Caco-2 (cell line): ENCODE results near the gene CTSH. TPM values are rescaled to one million over a fixed set of nuclear protein-coding genes. Genes with fewer than 3 reads are reported as not detected.

Source experiments
- BruUV-seq: library from RNA; stranded (reverse); fragments of 400-500 nt; replicated peaks from 2 replicates; lab custom pipeline; 2021; lab: Mats Ljungman, UMichigan
- CTCF ChIA-PET: fragments of 300-600 bp; sonication (Branson Sonifier 250); formaldehyde crosslinking; loops from one replicate; lab custom pipeline; 2022; ENCODE audit warnings: antibody characterized with exemption; lab: Charles Lee
- POLR2A ChIA-PET: fragments of 300-600 bp; sonication (Branson Sonifier 250); formaldehyde crosslinking; loops from one replicate; lab custom pipeline; 2022; ENCODE audit warnings: antibody characterized with exemption; lab: Charles Lee
- DNase-seq, 2 experiments: peaks; one replicate each; pipeline versions ENCODE4 v3.0.0 to v3.0.0-alpha.2; 2020 to 2022
- H3K27me3 ChIP-seq: replicated peaks from 2 replicates; pipeline ENCODE4 v1.6.0; 2011; ENCODE audit warnings: low read length; ENCODE audit not compliant: control insufficient read depth, insufficient read depth
- H3K36me3 ChIP-seq: 2 replicates; pipeline ENCODE4 v1.5.1; 2011; ENCODE audit warnings: low read length; ENCODE audit not compliant: control insufficient read depth, insufficient read depth
- H3K4me1 ChIP-seq: fragments of 250-450 bp; sonication (Bioruptor Pico); 2 replicates; pipeline ENCODE4 v1.5.1; 2020; ENCODE audit warnings: mild to moderate bottlenecking
- H3K4me3 ChIP-seq: 2 replicates; pipeline ENCODE4 v1.5.1; 2011; ENCODE audit warnings: low read depth, mild to moderate bottlenecking, control low read depth, low read length
- H3K9me3 ChIP-seq: fragments of 250-450 bp; sonication (Bioruptor Pico); 2 replicates; pipeline ENCODE4 v1.5.1; 2020; ENCODE audit warnings: mild to moderate bottlenecking, moderate library complexity
- H3K27ac Mint-ChIP-seq: one replicate; pipeline ENCODE4 v1.8.0; 2022; ENCODE audit warnings: mixed read lengths; ENCODE audit not compliant: unreplicated experiment
- H3K27me3 Mint-ChIP-seq: one replicate; pipeline ENCODE4 v1.8.0; 2022; ENCODE audit warnings: mixed read lengths; ENCODE audit not compliant: insufficient read depth, unreplicated experiment
- H3K36me3 Mint-ChIP-seq: one replicate; pipeline ENCODE4 v1.8.0; 2022; ENCODE audit warnings: mild to moderate bottlenecking, mixed read lengths; ENCODE audit not compliant: insufficient read depth, unreplicated experiment
- H3K4me1 Mint-ChIP-seq: one replicate; pipeline ENCODE4 v1.8.0; 2022; ENCODE audit warnings: low read depth, mixed read lengths; ENCODE audit not compliant: unreplicated experiment
- H3K4me3 Mint-ChIP-seq: one replicate; pipeline ENCODE4 v1.8.0; 2022; ENCODE audit warnings: mild to moderate bottlenecking, moderate library complexity, mixed read lengths; ENCODE audit not compliant: unreplicated experiment
- H3K9me3 Mint-ChIP-seq: one replicate; pipeline ENCODE4 v1.8.0; 2022; ENCODE audit warnings: mixed read lengths; ENCODE audit not compliant: unreplicated experiment
- intact Hi-C: fragments of 100-400 bp; cut with micrococcal nuclease; formaldehyde crosslinking; loops from one replicate; pipeline ENCODE4 v1.10.0; 2022; ENCODE audit not compliant: unreplicated experiment
- total RNA-seq: library from RNA; stranded (reverse); gene quantifications from 2 replicates; pipeline ENCODE4 v1.2.3, GENCODE V29; 2022
- TF ChIP-seq, protein P1 (sequence below), 2 experiments: fragments of 200-600 bp in 1 of 2; IDR thresholded peaks; 1 replicate in 1 of 2; 2 replicates in 1 of 2; pipeline versions ENCODE4 v1.5.1 to v1.8.0; 2011 to 2022; ENCODE audit warnings: antibody characterized with exemption in 1 of 2, control low read depth in 1 of 2, inconsistent platforms in 1 of 2, low read depth in 1 of 2, low read length in 1 of 2, mild to moderate bottlenecking in 1 of 2, moderate library complexity in 1 of 2; ENCODE audit not compliant: insufficient read depth in 1 of 2, severe bottlenecking in 1 of 2, unreplicated experiment in 1 of 2

The CTSH gene
- total RNA-seq, 1 experiment from 2014 or later, result 183 TPM

DNA sequence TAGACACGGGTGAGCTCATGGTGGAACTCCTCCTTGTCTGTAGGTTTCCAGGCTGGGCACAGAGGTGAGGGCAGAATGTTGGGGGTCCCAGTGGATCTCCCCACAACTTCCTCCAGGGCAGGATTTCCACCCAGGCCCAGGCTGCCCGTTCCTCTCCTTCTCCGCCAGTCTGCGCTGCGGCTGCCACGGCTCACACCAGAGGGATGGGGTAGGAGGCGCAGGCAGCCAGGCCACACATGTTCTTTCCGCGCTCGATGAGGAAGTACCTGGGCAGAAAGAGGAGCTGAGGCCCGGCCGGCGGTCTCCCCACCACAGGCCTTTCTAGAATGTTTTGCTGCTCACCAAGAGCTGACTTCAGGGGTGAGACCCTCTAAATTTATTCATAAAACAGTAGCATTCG lies 22.9 kb downstream of the CTSH start:
- Histone ChIP-seq H3K4me1 (peaks cover 5% of the 10 kb centered on the region), H3K9me3 (no peaks in the 10 kb centered on the region), H3K36me3 (0 out of 2 replicates have a peak, but pooled peaks cover 2% of the 10 kb centered on the region), H3K4me3 (no peak overlapping the region), H3K27me3 (no peaks in the 10 kb centered on the region)
- no peak overlapping the region for H3K27ac Mint-ChIP-seq
- TF ChIP-seq, protein P1, sequence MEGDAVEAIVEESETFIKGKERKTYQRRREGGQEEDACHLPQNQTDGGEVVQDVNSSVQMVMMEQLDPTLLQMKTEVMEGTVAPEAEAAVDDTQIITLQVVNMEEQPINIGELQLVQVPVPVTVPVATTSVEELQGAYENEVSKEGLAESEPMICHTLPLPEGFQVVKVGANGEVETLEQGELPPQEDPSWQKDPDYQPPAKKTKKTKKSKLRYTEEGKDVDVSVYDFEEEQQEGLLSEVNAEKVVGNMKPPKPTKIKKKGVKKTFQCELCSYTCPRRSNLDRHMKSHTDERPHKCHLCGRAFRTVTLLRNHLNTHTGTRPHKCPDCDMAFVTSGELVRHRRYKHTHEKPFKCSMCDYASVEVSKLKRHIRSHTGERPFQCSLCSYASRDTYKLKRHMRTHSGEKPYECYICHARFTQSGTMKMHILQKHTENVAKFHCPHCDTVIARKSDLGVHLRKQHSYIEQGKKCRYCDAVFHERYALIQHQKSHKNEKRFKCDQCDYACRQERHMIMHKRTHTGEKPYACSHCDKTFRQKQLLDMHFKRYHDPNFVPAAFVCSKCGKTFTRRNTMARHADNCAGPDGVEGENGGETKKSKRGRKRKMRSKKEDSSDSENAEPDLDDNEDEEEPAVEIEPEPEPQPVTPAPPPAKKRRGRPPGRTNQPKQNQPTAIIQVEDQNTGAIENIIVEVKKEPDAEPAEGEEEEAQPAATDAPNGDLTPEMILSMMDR (IDR thresholded peaks at IDR 0.05; ENCODE audit: insufficient read depth in 1 of 2, low read depth in 1 of 2, low read length in 1 of 2, severe bottlenecking in 1 of 2, unreplicated experiment in 1 of 2), result no peak
- BruUV-seq, result no TSS peak
- no peak overlapping the region for H3K4me3 Mint-ChIP-seq
- H3K4me1 Mint-ChIP-seq, result no peaks in the 10 kb centered on the region
- intact Hi-C loops, result no loop called here
- ChIA-PET POLR2A (no interaction called here), CTCF (no interaction called here)
- no peaks in the 10 kb centered on the region for H3K27me3 Mint-ChIP-seq
- peaks cover 62% of the 10 kb centered on the region for H3K36me3 Mint-ChIP-seq
- no peaks in the 10 kb centered on the region for H3K9me3 Mint-ChIP-seq
- no peak for DNase-seq

DNA sequence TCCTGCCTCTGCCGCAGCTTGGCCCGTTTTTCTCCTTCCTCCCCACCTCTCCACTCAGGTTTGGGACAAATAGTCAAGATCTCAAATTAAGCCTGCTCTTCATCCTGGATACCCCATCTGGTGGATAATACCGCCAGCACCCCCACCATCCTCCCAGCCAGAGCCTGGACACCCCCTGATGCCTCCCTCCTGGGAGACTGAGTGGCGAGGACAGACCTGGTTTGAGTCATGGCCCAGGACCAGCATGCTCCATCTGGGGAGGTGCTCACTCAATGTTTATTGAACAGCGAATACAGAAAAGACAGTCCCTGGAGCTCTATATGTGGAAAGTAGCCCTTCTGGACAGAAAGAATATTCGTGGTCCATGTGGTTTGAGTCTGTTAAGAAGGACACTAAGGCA lies 23.3 kb downstream of the CTSH start:
- Mint-ChIP-seq H3K4me3 (no peak overlapping the region), H3K9me3 (no peaks in the 10 kb centered on the region), H3K36me3 (peaks cover 63% of the 10 kb centered on the region), H3K27ac (no peak overlapping the region), H3K4me1 (no peaks in the 10 kb centered on the region), H3K27me3 (no peaks in the 10 kb centered on the region)
- Histone ChIP-seq H3K4me3 (no peak overlapping the region), H3K9me3 (no peaks in the 10 kb centered on the region), H3K27me3 (no peaks in the 10 kb centered on the region), H3K36me3 (0 out of 2 replicates have a peak, but pooled peaks cover 2% of the 10 kb centered on the region), H3K4me1 (peaks cover 8% of the 10 kb centered on the region)
- CTCF ChIA-PET, result no interaction called here
- DNase-seq, result no peak
- POLR2A ChIA-PET, result interaction anchor here (0.5 kb wide), 1 partner anchor 47 kb away, joined by 4 read pairs; no protein-coding TSS in a partner anchor
- TF ChIP-seq, protein P1 (IDR thresholded peaks at IDR 0.05; ENCODE audit: insufficient read depth in 1 of 2, low read depth in 1 of 2, low read length in 1 of 2, severe bottlenecking in 1 of 2, unreplicated experiment in 1 of 2), result no peak
- BruUV-seq, result no TSS peak
- intact Hi-C loops, result no loop called here

DNA sequence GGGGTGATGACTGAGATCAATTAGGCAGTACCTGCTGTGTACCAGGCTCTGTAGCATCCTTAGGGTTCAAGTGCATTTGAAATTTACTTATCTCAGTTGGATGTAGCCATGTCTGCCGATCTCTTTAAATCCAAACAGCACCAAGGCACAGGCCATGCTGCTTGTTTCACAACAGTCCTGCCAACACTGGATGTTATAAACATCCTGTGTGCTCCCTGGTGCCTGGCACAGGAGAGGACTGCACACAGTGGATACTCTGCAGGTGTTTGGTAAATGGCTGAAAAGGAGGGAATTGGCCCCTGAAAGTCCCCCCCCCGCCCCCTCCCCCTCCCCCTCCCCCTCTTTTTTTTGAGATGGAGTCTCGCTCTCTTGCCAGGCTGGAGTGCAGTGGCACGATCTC lies 27.0 kb downstream of the CTSH start:
- H3K27me3 ChIP-seq, result no peaks in the 10 kb centered on the region
- DNase-seq, result no peak
- no TSS peak for BruUV-seq
- H3K4me1 ChIP-seq, result peaks cover 8% of the 10 kb centered on the region
- H3K9me3 ChIP-seq, result no peaks in the 10 kb centered on the region
- H3K4me3 ChIP-seq, result no peak overlapping the region
- Mint-ChIP-seq H3K36me3 (peaks cover 46% of the 10 kb centered on the region), H3K27ac (no peak overlapping the region), H3K9me3 (no peaks in the 10 kb centered on the region), H3K27me3 (no peaks in the 10 kb centered on the region), H3K4me3 (no peak overlapping the region), H3K4me1 (no peaks in the 10 kb centered on the region)
- TF ChIP-seq, protein P1 (IDR thresholded peaks at IDR 0.05; ENCODE audit: insufficient read depth in 1 of 2, low read depth in 1 of 2, low read length in 1 of 2, severe bottlenecking in 1 of 2, unreplicated experiment in 1 of 2), result no peak
- intact Hi-C loops, result no loop called here
- ChIA-PET POLR2A (no interaction called here), CTCF (no interaction called here)
- H3K36me3 ChIP-seq, result 0 out of 2 replicates have a peak, but pooled peaks cover 2% of the 10 kb centered on the region
